ENCODE measurements around the gene ADAMTSL1.

Gene ADAMTSL1

GRCh38 chr9:18721995-18722310, 248.0 kb downstream of the ADAMTSL1 start:
- Mint-ChIP-seq H3K4me1 (no peaks in the 10 kb centered on the region), H3K27ac (no peak overlapping the region), H3K27me3 (no peaks in the 10 kb centered on the region), H3K9me3 (no peaks in the 10 kb centered on the region), H3K4me3 (no peak overlapping the region), H3K36me3 (no peaks in the 10 kb centered on the region)
- ATAC-seq (replicated peaks) (no peak), DNase-seq (no peak)

- DNase-seq: no peak
- Mint-ChIP-seq H3K9me3 (no peaks in the 10 kb centered on the region), H3K36me3 (no peaks in the 10 kb centered on the region), H3K4me3 (no peak overlapping the region), H3K27me3 (no peaks in the 10 kb centered on the region), H3K27ac (no peak overlapping the region), H3K4me1 (no peaks in the 10 kb centered on the region)
- ATAC-seq (replicated peaks): no peak
Observed at GRCh38 chr9:18722882-18723281, 248.9 kb downstream of the ADAMTSL1 start.

- Mint-ChIP-seq H3K27ac (no peak overlapping the region), H3K36me3 (no peaks in the 10 kb centered on the region), H3K9me3 (no peaks in the 10 kb centered on the region), H3K27me3 (no peaks in the 10 kb centered on the region), H3K4me1 (no peaks in the 10 kb centered on the region), H3K4me3 (no peak overlapping the region)
- DNase-seq (no peak), ATAC-seq (replicated peaks) (no peak)
Observed at GRCh38 chr9:18723366-18723765, 249.4 kb downstream of the ADAMTSL1 start.

GRCh38 chr9:18726546-18726945, 252.6 kb downstream of the ADAMTSL1 start:
- Mint-ChIP-seq H3K4me1 (no peaks in the 10 kb centered on the region), H3K4me3 (no peak overlapping the region), H3K27me3 (no peaks in the 10 kb centered on the region), H3K36me3 (no peaks in the 10 kb centered on the region), H3K9me3 (no peaks in the 10 kb centered on the region), H3K27ac (no peak overlapping the region)
- DNase-seq: no peak
- no peak for ATAC-seq (replicated peaks)

GRCh38 chr9:18727904-18728303, 254.0 kb downstream of the ADAMTSL1 start:
- Mint-ChIP-seq H3K27me3 (no peaks in the 10 kb centered on the region), H3K36me3 (no peaks in the 10 kb centered on the region), H3K27ac (no peak overlapping the region), H3K4me1 (no peaks in the 10 kb centered on the region), H3K4me3 (no peak overlapping the region), H3K9me3 (peaks cover 0 to 2% of the 10 kb centered on the region in 2 donors)
- no peak for ATAC-seq (replicated peaks)
- DNase-seq: no peak

GRCh38 chr9:18728642-18729041, 254.7 kb downstream of the ADAMTSL1 start:
- no peak for DNase-seq
- Mint-ChIP-seq H3K27ac (no peak overlapping the region), H3K27me3 (no peaks in the 10 kb centered on the region), H3K9me3 (peaks cover 0 to 2% of the 10 kb centered on the region in 2 donors), H3K4me1 (no peaks in the 10 kb centered on the region), H3K36me3 (no peaks in the 10 kb centered on the region), H3K4me3 (no peak overlapping the region)
- no peak for ATAC-seq (replicated peaks)

GRCh38 chr9:18730241-18730640, 256.3 kb downstream of the ADAMTSL1 start:
- DNase-seq: no peak
- H3K27me3 Mint-ChIP-seq: no peaks in the 10 kb centered on the region
- ATAC-seq (replicated peaks): no peak
- H3K27ac Mint-ChIP-seq: no peak overlapping the region
- no peak overlapping the region for H3K4me3 Mint-ChIP-seq
- no peaks in the 10 kb centered on the region for H3K36me3 Mint-ChIP-seq
- H3K9me3 Mint-ChIP-seq: peaks cover 0 to 2% of the 10 kb centered on the region in 2 donors
- no peaks in the 10 kb centered on the region for H3K4me1 Mint-ChIP-seq

- H3K27me3 Mint-ChIP-seq: no peaks in the 10 kb centered on the region
- ATAC-seq (replicated peaks) (no peak), DNase-seq (no peak)
- H3K4me1 Mint-ChIP-seq: no peaks in the 10 kb centered on the region
- H3K4me3 Mint-ChIP-seq: no peak overlapping the region
- no peak overlapping the region for H3K27ac Mint-ChIP-seq
- H3K36me3 Mint-ChIP-seq: no peaks in the 10 kb centered on the region
- no peaks in the 10 kb centered on the region for H3K9me3 Mint-ChIP-seq
Observed at GRCh38 chr9:18739127-18739526, 265.2 kb downstream of the ADAMTSL1 start.

- Mint-ChIP-seq H3K27me3 (no peaks in the 10 kb centered on the region), H3K36me3 (no peaks in the 10 kb centered on the region), H3K9me3 (no peaks in the 10 kb centered on the region), H3K4me1 (no peaks in the 10 kb centered on the region), H3K4me3 (no peak overlapping the region), H3K27ac (no peak overlapping the region)
- DNase-seq: no peak
- ATAC-seq (replicated peaks): no peak
Observed at GRCh38 chr9:18739641-18740318, 265.8 kb downstream of the ADAMTSL1 start.

GRCh38 chr9:18741359-18741758, 267.4 kb downstream of the ADAMTSL1 start:
- H3K4me1 Mint-ChIP-seq: no peaks in the 10 kb centered on the region
- ATAC-seq (replicated peaks): no peak
- no peaks in the 10 kb centered on the region for H3K36me3 Mint-ChIP-seq

GRCh38 chr9:18741945-18742344, 268.0 kb downstream of the ADAMTSL1 start:
- H3K27me3 Mint-ChIP-seq: no peaks in the 10 kb centered on the region
- no peaks in the 10 kb centered on the region for H3K36me3 Mint-ChIP-seq
- no peak for DNase-seq
- H3K4me1 Mint-ChIP-seq: no peaks in the 10 kb centered on the region
- no peak overlapping the region for H3K27ac Mint-ChIP-seq
- no peaks in the 10 kb centered on the region for H3K9me3 Mint-ChIP-seq
- ATAC-seq (replicated peaks): no peak
- H3K4me3 Mint-ChIP-seq: no peak overlapping the region

More at GRCh38 chr9:18741359-18741758, 267.4 kb downstream of the ADAMTSL1 start:
- H3K27me3 Mint-ChIP-seq: no peaks in the 10 kb centered on the region
- H3K9me3 Mint-ChIP-seq: no peaks in the 10 kb centered on the region
- H3K27ac Mint-ChIP-seq: no peak overlapping the region
- no peak for DNase-seq
- no peak overlapping the region for H3K4me3 Mint-ChIP-seq

GRCh38 chr9:18743421-18743820, 269.5 kb downstream of the ADAMTSL1 start:
- H3K27ac Mint-ChIP-seq: no peak overlapping the region
- ATAC-seq (replicated peaks): no peak

GRCh38 chr9:18743971-18744370, 270.0 kb downstream of the ADAMTSL1 start:
- H3K9me3 Mint-ChIP-seq: no peaks in the 10 kb centered on the region
- H3K4me3 Mint-ChIP-seq: no peak overlapping the region
- no peaks in the 10 kb centered on the region for H3K4me1 Mint-ChIP-seq
- no peaks in the 10 kb centered on the region for H3K27me3 Mint-ChIP-seq
- ATAC-seq (replicated peaks): no peak
- DNase-seq: no peak
- no peaks in the 10 kb centered on the region for H3K36me3 Mint-ChIP-seq
- no peak overlapping the region for H3K27ac Mint-ChIP-seq

More at GRCh38 chr9:18743421-18743820, 269.5 kb downstream of the ADAMTSL1 start:
- no peaks in the 10 kb centered on the region for H3K27me3 Mint-ChIP-seq
- H3K4me1 Mint-ChIP-seq: no peaks in the 10 kb centered on the region
- no peak for DNase-seq
- H3K9me3 Mint-ChIP-seq: no peaks in the 10 kb centered on the region
- no peak overlapping the region for H3K4me3 Mint-ChIP-seq
- H3K36me3 Mint-ChIP-seq: no peaks in the 10 kb centered on the region

- no peaks in the 10 kb centered on the region for H3K36me3 Mint-ChIP-seq
Observed at GRCh38 chr9:18745710-18746109, 271.8 kb downstream of the ADAMTSL1 start.

GRCh38 chr9:18746631-18747030, 272.7 kb downstream of the ADAMTSL1 start:
- DNase-seq (no peak), ATAC-seq (replicated peaks) (no peak)
- no peak overlapping the region for H3K4me3 Mint-ChIP-seq
- no peaks in the 10 kb centered on the region for H3K36me3 Mint-ChIP-seq
- H3K27me3 Mint-ChIP-seq: no peaks in the 10 kb centered on the region
- no peaks in the 10 kb centered on the region for H3K9me3 Mint-ChIP-seq
- H3K27ac Mint-ChIP-seq: no peak overlapping the region
- H3K4me1 Mint-ChIP-seq: no peaks in the 10 kb centered on the region

More at GRCh38 chr9:18745710-18746109, 271.8 kb downstream of the ADAMTSL1 start:
- Mint-ChIP-seq H3K27me3 (no peaks in the 10 kb centered on the region), H3K4me1 (no peaks in the 10 kb centered on the region), H3K4me3 (no peak overlapping the region), H3K9me3 (no peaks in the 10 kb centered on the region), H3K27ac (no peak overlapping the region)
- DNase-seq: no peak
- no peak for ATAC-seq (replicated peaks)

- Mint-ChIP-seq H3K36me3 (no peaks in the 10 kb centered on the region), H3K27ac (no peak overlapping the region), H3K9me3 (no peaks in the 10 kb centered on the region), H3K4me1 (no peaks in the 10 kb centered on the region), H3K27me3 (no peaks in the 10 kb centered on the region), H3K4me3 (no peak overlapping the region)
- ATAC-seq (replicated peaks) (no peak), DNase-seq (no peak)
Observed at GRCh38 chr9:18747595-18747994, 273.6 kb downstream of the ADAMTSL1 start.

Measured in stimulated activated naive B cell treated with anti-CD40 and anti-IgM and Interleukin-4, amounts not matched to agents 10 μg/mL and 1 μg/mL and 100 μg/mL, for 72 hours (primary cell).